ENCODE results near the gene SCN7A. TPM values are rescaled to one million over a fixed set of nuclear protein-coding genes. Genes with fewer than 3 reads are reported as not detected.
"Not testable (repeated sequence)": the region's sequence is repeated elsewhere in the genome, so short reads cannot be mapped to it uniquely, and the experiment has no call there.

Gene SCN7A
- total RNA-seq, 1 donor from 2014 or later: 15.0 TPM

- Histone ChIP-seq H3K9me3 (no peaks in the 10 kb centered on the region), H3K4me3 (no peak overlapping the region), H3K27me3 (no peaks in the 10 kb centered on the region), H3K4me1 (no peaks in the 10 kb centered on the region), H3K27ac (no peak overlapping the region), H3K36me3 (no peaks in the 10 kb centered on the region)
- TF ChIP-seq POLR2A (IDR thresholded peaks at IDR 0.05) (no peak), POLR2AphosphoS5 (IDR thresholded peaks at IDR 0.05; ENCODE audit: insufficient read depth in 1 of 2, low read depth in 1 of 2) (no peak), CTCF (IDR thresholded peaks at IDR 0.05) (no peak)
- intact Hi-C loops (cut with DNase I): no loop called here
- DNase-seq (ENCODE audit: extremely low spot score in 2 of 2): no peak
These were observed 80.8 kb downstream of the SCN7A start for GRCh38 chr2:166413255-166413654.

GRCh38 chr2:166411473-166412230 lies 82.4 kb downstream of the SCN7A start:
- no peaks in the 10 kb centered on the region for H3K27me3 ChIP-seq
- no peaks in the 10 kb centered on the region for H3K36me3 ChIP-seq
- H3K27ac ChIP-seq: no peak overlapping the region
- no peak for TF ChIP-seq CTCF (IDR thresholded peaks at IDR 0.05)
- no peak overlapping the region for H3K4me3 ChIP-seq
- no peaks in the 10 kb centered on the region for H3K9me3 ChIP-seq
- intact Hi-C loops (cut with DNase I): no loop called here
- no peaks in the 10 kb centered on the region for H3K4me1 ChIP-seq
- DNase-seq (ENCODE audit: extremely low spot score in 2 of 2): no peak

- Histone ChIP-seq H3K4me3 (no peak overlapping the region), H3K27ac (no peak overlapping the region), H3K36me3 (no peaks in the 10 kb centered on the region), H3K4me1 (no peaks in the 10 kb centered on the region), H3K27me3 (no peaks in the 10 kb centered on the region), H3K9me3 (no peaks in the 10 kb centered on the region)
- intact Hi-C loops (cut with DNase I): no loop called here
- no peak for DNase-seq (ENCODE audit: extremely low spot score in 2 of 2)
- TF ChIP-seq POLR2AphosphoS5 (IDR thresholded peaks at IDR 0.05; ENCODE audit: insufficient read depth in 1 of 2, low read depth in 1 of 2) (no peak), CTCF (IDR thresholded peaks at IDR 0.05) (no peak), POLR2A (IDR thresholded peaks at IDR 0.05) (no peak)
These were observed 83.1 kb downstream of the SCN7A start for GRCh38 chr2:166410828-166411472.

GRCh38 chr2:166407746-166408145 lies 86.3 kb downstream of the SCN7A start:
- H3K36me3 ChIP-seq; H3K4me1 ChIP-seq; H3K27ac ChIP-seq; H3K4me3 ChIP-seq; H3K9me3 ChIP-seq; H3K27me3 ChIP-seq; DNase-seq (ENCODE audit: extremely low spot score in 2 of 2); intact Hi-C loops (cut with DNase I): not testable (repeated sequence)

- Histone ChIP-seq H3K4me3 (no peak overlapping the region), H3K9me3 (no peaks in the 10 kb centered on the region), H3K4me1 (no peaks in the 10 kb centered on the region), H3K27ac (no peak overlapping the region), H3K36me3 (no peaks in the 10 kb centered on the region), H3K27me3 (no peaks in the 10 kb centered on the region)
- no peak for DNase-seq (ENCODE audit: extremely low spot score in 2 of 2)
- no peak for TF ChIP-seq CTCF (IDR thresholded peaks at IDR 0.05)
- no peak for TF ChIP-seq POLR2AphosphoS5 (IDR thresholded peaks at IDR 0.05; ENCODE audit: insufficient read depth in 1 of 2, low read depth in 1 of 2)
- TF ChIP-seq POLR2A (IDR thresholded peaks at IDR 0.05): no peak
- intact Hi-C loops (cut with DNase I): no loop called here
These were observed 87.7 kb downstream of the SCN7A start for GRCh38 chr2:166406374-166406773.
